T-helper 2 cell treated with Interferon-gamma antibody and Interleukin-4, amounts not matched to agents 5 μg/mL and 100 μg/mL, for 36 hours (primary cell): ENCODE measurements around the gene PRPH.
A peak's percentile ranks its signal among the peaks of the same experiment; 100 is the strongest.
"Not testable (repeated sequence)": the region's sequence is repeated elsewhere in the genome, so short reads cannot be mapped to it uniquely, and the experiment has no call there.

Source experiments
- DNase-seq: peaks from one replicate; pipeline ENCODE4 v3.0.0; 2021; ENCODE audit warnings: low spot score
- H3K27ac Mint-ChIP-seq: one replicate; pipeline ENCODE4 v1.8.0; 2021; ENCODE audit warnings: mild to moderate bottlenecking, mixed read lengths
- H3K27me3 Mint-ChIP-seq: one replicate; pipeline ENCODE4 v1.8.0; 2021; ENCODE audit warnings: low read depth, mixed read lengths
- H3K36me3 Mint-ChIP-seq: one replicate; pipeline ENCODE4 v1.8.0; 2021; ENCODE audit warnings: low read depth, mixed read lengths
- H3K4me1 Mint-ChIP-seq: one replicate; pipeline ENCODE4 v1.8.0; 2021; ENCODE audit warnings: low read depth, mixed read lengths
- H3K4me3 Mint-ChIP-seq: one replicate; pipeline ENCODE4 v1.8.0; 2022; ENCODE audit warnings: mild to moderate bottlenecking, moderate library complexity, mixed read lengths
- H3K9me3 Mint-ChIP-seq: one replicate; pipeline ENCODE4 v1.8.0; 2021; ENCODE audit warnings: mixed read lengths

Gene PRPH

DNA sequence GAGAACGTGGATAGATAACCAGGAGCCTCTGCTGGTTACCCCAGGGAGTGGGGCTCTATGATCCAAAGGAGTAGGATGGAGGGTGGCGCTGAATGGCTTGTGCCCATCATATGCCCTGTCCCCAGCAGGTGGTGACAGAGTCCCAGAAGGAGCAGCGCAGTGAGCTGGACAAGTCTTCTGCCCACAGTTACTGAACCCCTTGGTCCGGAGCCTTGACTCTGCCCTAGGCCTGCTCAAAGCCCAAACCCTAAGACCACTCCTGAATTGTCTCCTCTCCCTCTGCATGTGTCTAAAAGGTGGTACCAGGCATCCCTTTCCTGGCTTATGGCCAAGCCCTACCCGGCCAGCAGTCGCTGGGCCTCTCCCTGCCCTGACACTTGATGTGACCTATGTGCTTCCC, 3.2 kb downstream of the PRPH start:
- H3K4me3 Mint-ChIP-seq = peak overlapping the region; percentile 69
- peaks cover 29% of the 10 kb centered on the region for H3K4me1 Mint-ChIP-seq

DNA sequence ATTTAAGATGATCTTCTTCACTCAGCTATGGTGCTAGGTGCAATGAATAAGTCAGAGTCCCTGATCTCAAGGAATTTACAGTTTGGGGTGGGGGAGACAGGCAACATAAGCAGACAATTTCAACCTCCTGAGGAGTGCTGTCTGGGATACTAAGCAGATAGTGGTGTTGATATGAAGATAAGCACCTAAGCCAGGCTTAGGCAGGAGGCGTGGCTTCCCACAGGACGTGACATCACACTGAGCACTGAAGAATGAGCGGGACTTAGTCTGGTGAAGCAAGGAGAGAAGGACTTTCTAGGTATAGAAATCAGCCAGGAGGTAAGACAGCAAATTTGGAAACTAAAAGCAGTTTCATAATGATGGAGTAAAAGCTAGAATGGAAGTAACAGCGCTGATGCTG, 6.8 kb downstream of the PRPH start:
- DNase-seq = peak; percentile 32
- Mint-ChIP-seq H3K4me3 (peak overlapping the region; percentile 57), H3K36me3 (no peaks in the 10 kb centered on the region)

More for the DNA sequence above, 3.2 kb downstream of the PRPH start:
- Mint-ChIP-seq H3K27me3 (peaks cover 42% of the 10 kb centered on the region), H3K9me3 (no peaks in the 10 kb centered on the region), H3K27ac (no peak overlapping the region), H3K36me3 (no peaks in the 10 kb centered on the region)
- DNase-seq = no peak

DNA sequence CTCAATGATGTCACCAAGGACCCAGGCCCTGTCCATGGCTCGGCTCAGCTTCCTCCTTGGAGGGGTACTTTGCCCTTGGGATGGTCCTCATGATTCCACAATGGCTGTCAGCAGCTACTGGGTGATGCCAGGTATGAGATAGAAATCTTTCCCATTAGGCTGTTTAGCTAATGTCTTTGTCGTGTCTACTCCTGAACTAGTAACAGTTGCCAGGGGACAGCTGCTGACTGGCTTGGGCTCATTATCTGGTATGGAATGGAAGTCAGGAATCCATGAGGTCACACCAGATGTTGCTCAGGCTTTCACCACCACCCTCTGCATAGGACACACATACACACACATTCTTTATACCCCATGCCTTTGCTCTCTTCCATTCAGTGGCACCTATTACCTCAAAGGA, 9.2 kb downstream of the PRPH start:
- peaks cover 22% of the 10 kb centered on the region for H3K27me3 Mint-ChIP-seq
- H3K9me3 Mint-ChIP-seq = no peaks in the 10 kb centered on the region
- no peak for DNase-seq
- H3K4me1 Mint-ChIP-seq = peaks cover 15% of the 10 kb centered on the region
- no peak overlapping the region for H3K27ac Mint-ChIP-seq
- no peak overlapping the region for H3K4me3 Mint-ChIP-seq
- H3K36me3 Mint-ChIP-seq = no peaks in the 10 kb centered on the region

More for the DNA sequence above, 6.8 kb downstream of the PRPH start:
- Mint-ChIP-seq H3K27me3 (peaks cover 23% of the 10 kb centered on the region), H3K9me3 (no peaks in the 10 kb centered on the region), H3K27ac (peak overlapping the region; percentile 55), H3K4me1 (peaks cover 23% of the 10 kb centered on the region)

DNA sequence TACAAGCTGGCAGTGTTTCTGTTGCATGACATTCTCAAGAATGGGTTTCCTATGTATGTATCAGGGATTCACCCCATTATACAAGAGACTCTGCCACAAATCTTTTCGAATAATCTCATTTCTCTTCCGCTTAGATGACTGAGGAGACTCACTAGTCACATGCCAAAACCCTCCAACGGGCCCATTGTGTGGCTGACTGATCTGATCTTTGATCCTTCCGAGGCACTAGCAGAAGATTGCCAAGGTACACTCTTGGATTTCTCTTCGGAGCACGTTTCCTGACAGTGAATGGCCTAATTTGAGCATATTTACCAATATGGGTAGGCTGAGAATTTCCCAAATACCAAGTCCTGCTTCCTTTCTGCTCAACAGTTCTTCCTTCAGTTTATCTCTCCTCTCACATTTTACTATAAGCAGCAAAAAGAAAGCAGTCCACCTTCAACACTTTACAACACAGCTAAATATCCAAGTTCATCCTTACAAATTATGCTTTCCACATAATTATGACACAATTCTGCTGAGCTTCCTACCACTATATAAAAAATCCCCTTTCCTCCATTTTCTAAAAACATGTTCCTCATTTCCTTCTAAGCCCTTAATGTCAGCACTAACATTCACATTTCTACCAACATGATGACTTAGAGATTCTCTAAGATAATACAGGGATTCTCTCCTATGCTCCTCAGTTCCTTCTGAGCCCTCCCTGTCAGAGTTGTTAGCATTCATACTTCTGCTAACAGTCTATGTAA, 11.0 kb downstream of the PRPH start:
- Mint-ChIP-seq H3K4me3 (no peak overlapping the region), H3K27ac (no peak overlapping the region), H3K36me3 (no peaks in the 10 kb centered on the region), H3K27me3 (peaks cover 34% of the 10 kb centered on the region), H3K4me1 (peaks cover 14% of the 10 kb centered on the region), H3K9me3 (no peaks in the 10 kb centered on the region)
- no peak for DNase-seq

DNA sequence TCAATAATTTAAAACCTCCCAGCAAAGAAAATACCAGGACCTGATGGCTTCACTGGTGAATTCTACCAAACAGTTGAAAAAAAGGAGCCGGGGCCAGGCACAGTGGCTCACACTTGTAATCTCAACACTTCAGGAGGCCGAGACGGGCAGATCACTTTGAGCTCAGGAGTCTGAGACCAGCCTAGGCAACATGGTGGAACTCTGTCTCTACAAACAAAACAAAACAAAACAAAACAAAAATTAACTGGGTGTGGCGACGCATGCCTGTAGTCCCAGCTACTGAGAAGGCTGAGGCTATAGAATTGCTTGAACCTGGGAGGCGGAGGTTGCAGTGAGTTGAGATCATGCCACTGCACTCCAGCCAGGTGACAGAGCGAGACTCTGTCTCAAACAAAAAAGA, 14.4 kb downstream of the PRPH start:
- H3K27me3 Mint-ChIP-seq = peaks cover 35% of the 10 kb centered on the region
- no peaks in the 10 kb centered on the region for H3K9me3 Mint-ChIP-seq
- peaks cover 5% of the 10 kb centered on the region for H3K4me1 Mint-ChIP-seq

DNA sequence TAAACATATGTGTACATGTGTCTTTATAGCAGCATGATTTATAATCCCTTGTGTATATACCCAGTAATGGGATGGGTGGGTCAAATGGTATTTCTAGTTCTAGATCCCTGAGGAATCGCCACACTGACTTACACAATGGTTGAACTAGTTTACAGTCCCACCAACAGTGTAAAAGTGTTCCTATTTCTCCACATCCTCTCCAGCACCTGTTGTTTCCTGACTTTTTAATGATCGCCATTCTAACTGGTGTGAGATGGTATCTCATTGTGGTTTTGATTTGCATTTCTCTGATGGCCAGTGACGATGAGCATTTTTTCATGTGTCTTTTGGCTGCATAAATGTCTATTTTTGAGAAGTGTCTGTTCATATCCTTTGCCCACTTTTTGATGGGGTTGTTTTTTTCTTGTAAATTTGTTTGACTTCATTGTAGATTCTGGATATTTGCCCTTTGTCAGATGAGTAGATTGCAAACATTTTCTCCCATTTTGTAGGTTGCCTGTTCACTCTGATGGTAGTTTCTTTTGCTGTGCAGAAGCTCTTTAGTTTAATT, 15.6 kb downstream of the PRPH start:
- peaks cover 33% of the 10 kb centered on the region for H3K27me3 Mint-ChIP-seq
- H3K4me1 Mint-ChIP-seq, H3K9me3 Mint-ChIP-seq, DNase-seq, H3K36me3 Mint-ChIP-seq, H3K27ac Mint-ChIP-seq, H3K4me3 Mint-ChIP-seq: not testable (repeated sequence)

More for the DNA sequence above, 14.4 kb downstream of the PRPH start:
- H3K36me3 Mint-ChIP-seq = no peaks in the 10 kb centered on the region
- no peak overlapping the region for H3K27ac Mint-ChIP-seq
- DNase-seq = no peak
- H3K4me3 Mint-ChIP-seq = no peak overlapping the region

DNA sequence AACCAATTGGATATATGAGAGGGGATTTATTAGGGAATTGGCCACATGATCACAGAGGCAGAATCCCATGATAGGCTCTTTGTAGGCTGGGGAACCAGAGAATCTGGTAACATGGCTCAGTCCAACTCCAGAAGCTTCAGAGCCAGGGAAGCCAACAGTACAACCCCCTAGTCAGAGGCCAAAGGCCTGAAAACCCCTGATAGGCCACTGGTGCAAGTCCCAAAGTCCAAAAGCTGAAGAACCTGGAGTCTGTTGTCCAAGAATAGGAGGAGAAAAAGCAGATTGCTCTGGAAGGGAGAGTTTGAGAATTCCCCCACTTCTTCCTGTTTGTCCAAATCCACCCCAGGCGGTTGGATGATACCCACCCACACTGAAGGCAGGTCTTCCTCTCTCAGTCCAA, 19.9 kb downstream of the PRPH start:
- H3K27ac Mint-ChIP-seq = no peak overlapping the region
- no peaks in the 10 kb centered on the region for H3K36me3 Mint-ChIP-seq
- H3K9me3 Mint-ChIP-seq = no peaks in the 10 kb centered on the region
- peaks cover 11% of the 10 kb centered on the region for H3K27me3 Mint-ChIP-seq
- no peaks in the 10 kb centered on the region for H3K4me1 Mint-ChIP-seq
- no peak overlapping the region for H3K4me3 Mint-ChIP-seq
- DNase-seq = no peak

DNA sequence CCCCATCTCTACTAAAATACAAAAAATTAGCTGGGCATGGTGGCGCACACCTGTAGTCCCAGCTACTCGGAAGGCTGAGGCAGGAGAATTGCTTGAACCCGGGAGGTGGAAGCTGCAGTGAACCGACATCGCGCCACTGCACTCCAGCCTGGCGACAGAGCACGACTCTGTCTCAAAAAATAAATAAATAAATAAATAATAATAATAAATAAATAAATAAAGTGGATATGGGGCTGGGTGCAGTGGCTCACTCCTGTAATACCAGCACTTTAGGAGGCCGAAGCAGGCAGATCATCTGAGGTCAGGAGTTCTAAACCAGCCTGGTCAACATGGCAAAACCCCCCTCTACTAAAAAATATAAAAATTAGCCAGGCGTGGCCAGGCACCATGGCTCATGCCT, 22.2 kb downstream of the PRPH start:
- H3K36me3 Mint-ChIP-seq, H3K27ac Mint-ChIP-seq, H3K4me1 Mint-ChIP-seq, H3K9me3 Mint-ChIP-seq, H3K27me3 Mint-ChIP-seq, DNase-seq, H3K4me3 Mint-ChIP-seq: not testable (repeated sequence)

DNA sequence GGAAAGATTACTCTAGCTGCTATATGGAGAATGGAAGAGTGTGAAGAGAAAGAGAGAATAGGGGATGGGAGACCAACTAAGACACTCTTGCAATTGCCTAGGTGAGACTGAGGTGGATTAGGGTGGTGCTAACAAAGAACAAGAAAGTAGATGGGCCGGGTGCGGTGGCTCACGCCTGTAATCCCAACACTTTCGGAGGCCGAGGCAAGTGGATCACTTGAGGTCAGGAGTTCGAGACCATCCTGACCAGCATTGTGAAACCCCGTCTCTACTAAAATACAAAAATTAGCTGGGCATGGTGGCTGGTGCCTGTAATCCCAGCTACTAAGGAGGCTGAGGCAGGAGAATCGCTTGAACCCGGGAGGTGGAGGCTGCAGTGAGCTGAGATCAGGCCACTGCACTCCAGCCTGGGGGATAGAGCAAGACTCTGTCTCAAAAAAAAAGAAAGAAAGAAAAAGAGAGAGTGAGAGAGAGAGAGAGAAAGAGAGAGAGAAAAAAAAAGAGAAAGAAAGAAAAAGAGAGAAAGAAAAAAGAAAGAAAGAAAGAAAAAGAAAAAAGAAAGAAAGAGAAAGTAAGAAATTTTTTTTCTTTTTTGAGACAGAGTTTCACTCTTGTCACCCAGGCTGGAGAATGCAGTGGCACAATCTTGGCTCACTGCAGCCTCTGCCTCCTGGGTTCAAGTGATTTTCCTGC, 25.6 kb downstream of the PRPH start:
- Mint-ChIP-seq H3K36me3 (peaks cover 14% of the 10 kb centered on the region), H3K27ac (peak overlapping the region; percentile 41), H3K4me3 (peak overlapping the region; percentile 24), H3K4me1 (peaks cover 15% of the 10 kb centered on the region)
- not testable (repeated sequence) for H3K9me3 Mint-ChIP-seq, DNase-seq, H3K27me3 Mint-ChIP-seq

DNA sequence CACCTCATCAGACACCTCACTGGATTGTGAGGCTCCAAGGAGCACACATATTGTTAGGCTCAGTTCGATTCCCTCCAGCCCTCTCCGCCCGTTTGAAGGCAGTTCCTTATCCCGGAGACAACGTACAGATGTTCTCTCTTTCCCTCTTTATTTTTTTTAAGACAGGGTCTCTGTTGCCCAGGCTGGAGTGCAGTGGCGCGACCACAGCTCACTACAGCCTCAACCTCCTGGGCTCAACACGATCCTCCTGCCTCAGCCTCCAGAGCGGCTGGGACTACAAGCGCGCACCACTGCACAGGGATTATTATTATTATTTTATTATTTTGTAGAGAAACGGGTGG, 27.4 kb downstream of the PRPH start:
- peaks cover 21% of the 10 kb centered on the region for H3K4me1 Mint-ChIP-seq
- no peak for DNase-seq

DNA sequence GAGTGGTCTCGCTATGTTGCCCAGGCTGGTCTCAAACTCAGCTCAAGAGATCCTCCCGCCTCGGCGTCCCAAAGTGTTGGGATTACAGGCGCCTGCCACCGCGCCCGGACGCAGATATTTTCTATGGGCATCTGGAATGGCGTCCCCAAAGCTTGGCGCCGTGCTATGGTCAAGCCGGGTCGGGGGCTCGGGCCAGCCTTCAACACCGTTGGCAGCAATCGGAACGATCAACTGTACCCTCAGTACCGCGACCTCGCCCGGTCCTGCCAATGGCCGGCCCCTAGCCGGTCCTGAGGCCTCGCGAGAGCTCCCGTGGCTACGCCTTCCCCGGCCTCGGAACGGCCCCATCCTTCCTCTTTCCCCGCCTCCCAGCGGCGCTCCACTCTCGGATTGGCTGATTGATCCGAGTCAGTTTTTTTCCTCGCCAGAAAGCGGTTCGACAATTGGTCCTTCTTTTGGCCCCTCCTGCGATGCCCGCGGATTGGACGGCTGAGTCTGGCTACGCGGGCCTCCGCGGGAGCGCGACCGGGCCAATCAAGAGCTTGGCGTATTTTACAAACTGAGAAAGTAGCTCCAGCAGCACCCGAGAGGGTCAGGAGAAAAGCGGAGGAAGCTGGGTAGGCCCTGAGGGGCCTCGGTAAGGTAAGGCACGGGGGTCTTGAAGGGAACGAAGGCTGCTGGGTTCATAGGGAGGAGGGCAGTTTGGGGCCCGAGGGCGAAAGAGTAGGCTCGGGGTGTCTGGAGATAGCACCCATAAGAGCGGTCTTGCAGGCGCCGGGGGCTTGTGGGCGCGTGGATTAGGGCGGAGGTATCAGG, 28.0 kb downstream of the PRPH start, which contains the start of gene TROAP:
Gene TROAP, plus strand, starts transcription at position 548 of the 816 bp plus-strand sequence. CDS start 354 bp downstream, outside the sequence.
- peaks cover 31% of the 10 kb centered on the region for H3K36me3 Mint-ChIP-seq
- DNase-seq = peak; percentile 97
- peak within 1 kb of the TSS; percentile 99 for H3K4me3 Mint-ChIP-seq
- H3K9me3 Mint-ChIP-seq = no peaks in the 10 kb centered on the region
- peaks cover 21% of the 10 kb centered on the region for H3K4me1 Mint-ChIP-seq
- H3K27me3 Mint-ChIP-seq = no peaks in the 10 kb centered on the region
- H3K27ac Mint-ChIP-seq = peak within 1 kb of the TSS; percentile 95

More for the DNA sequence above, 27.4 kb downstream of the PRPH start:
- H3K9me3 Mint-ChIP-seq = no peaks in the 10 kb centered on the region
- H3K27ac Mint-ChIP-seq = peak overlapping the region; percentile 95
- peaks cover 26% of the 10 kb centered on the region for H3K36me3 Mint-ChIP-seq
- H3K4me3 Mint-ChIP-seq = peak overlapping the region; percentile 99
- H3K27me3 Mint-ChIP-seq = no peaks in the 10 kb centered on the region

DNA sequence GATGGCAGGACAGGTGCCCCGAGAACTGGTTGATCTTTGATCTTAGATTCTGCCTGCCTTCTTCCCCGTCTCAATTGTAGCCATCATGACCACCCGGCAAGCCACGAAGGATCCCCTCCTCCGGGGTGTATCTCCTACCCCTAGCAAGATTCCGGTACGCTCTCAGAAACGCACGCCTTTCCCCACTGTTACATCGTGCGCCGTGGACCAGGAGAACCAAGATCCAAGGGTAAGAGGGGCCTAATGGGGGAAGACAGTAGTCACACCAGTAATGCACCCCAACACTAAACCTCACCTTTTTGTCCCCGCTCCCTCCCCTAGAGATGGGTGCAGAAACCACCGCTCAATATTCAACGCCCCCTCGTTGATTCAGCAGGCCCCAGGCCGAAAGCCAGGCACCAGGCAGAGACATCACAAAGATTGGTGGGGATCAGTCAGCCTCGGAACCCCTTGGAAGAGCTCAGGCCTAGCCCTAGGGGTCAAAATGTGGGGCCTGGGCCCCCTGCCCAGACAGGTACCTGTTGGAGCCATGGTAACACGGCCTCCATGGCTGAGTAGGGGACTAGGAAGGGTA, 28.7 kb downstream of the PRPH start:
- Mint-ChIP-seq H3K36me3 (peaks cover 32% of the 10 kb centered on the region), H3K27ac (peak overlapping the region; percentile 95), H3K27me3 (no peaks in the 10 kb centered on the region), H3K4me3 (peak overlapping the region; percentile 99), H3K4me1 (peaks cover 21% of the 10 kb centered on the region), H3K9me3 (no peaks in the 10 kb centered on the region)
- DNase-seq = no peak

DNA sequence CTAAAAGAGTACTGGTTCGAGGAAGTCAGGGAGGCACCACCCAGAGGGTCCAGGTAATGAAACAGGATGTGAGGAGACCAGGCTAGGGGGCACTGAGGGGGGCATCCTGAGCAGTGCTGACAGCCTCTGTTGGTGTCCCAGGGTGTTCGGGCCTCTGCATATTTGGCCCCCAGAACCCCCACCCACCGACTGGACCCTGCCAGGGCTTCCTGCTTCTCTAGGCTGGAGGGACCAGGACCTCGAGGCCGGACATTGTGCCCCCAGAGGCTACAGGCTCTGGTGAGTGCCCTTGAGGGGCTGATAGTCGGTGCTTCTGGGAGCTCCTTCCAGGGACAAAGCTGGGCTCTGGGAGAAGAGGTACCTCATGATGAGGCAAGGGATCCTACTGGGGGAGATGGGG, 30.7 kb downstream of the PRPH start:
- H3K36me3 Mint-ChIP-seq = peaks cover 43% of the 10 kb centered on the region
- no peaks in the 10 kb centered on the region for H3K9me3 Mint-ChIP-seq
- H3K4me3 Mint-ChIP-seq = no peak overlapping the region
- H3K4me1 Mint-ChIP-seq = peaks cover 21% of the 10 kb centered on the region
- H3K27me3 Mint-ChIP-seq = no peaks in the 10 kb centered on the region
- DNase-seq = no peak
- H3K27ac Mint-ChIP-seq = no peak overlapping the region
